Measurements from ENCODE around the gene SMCO4. TPM values are rescaled to one million over a fixed set of nuclear protein-coding genes. Genes with fewer than 3 reads are reported as not detected.

The SMCO4 gene
- total and polyA plus RNA-seq, 2 of the 8 experiments (the other 6 are each of a cell fraction or from before 2014, with no cell fraction given), result 33.2 to 53.9 TPM

DNA sequence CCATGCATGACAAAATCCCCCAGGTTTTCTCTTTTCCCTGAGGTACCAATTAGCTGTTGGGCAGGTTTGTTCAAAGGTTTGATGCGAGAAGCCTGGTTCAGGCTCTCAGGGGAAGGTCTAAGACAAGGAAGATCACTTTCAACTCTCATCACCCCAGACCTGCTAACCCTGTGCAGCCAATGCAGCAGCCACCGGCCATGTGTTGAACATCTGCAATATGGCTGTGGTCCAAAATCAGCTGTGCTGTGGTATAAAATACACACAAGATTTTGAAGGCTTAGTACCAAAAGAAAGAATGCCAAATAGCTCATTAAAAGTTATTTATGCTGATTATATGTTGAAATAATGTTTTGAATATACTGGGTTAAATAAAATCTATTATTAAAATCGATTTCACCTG is 58.5 kb downstream of the SMCO4 start:
- H2AK5ac ChIP-seq (ENCODE audit: low read depth, low read length), result no peak overlapping the region
- H4K8ac ChIP-seq (ENCODE audit: extremely low read depth, insufficient read depth, low read length), result no peak overlapping the region
- H3K18ac ChIP-seq (ENCODE audit: extremely low read depth, low read length), result no peak overlapping the region
- H3K4me1 ChIP-seq (replicated peaks in 1 of 4; ENCODE audit: control insufficient read depth in 3 of 4, insufficient read depth in 4 of 4, low read length in 3 of 4), result peaks cover 10 to 26% (median 15%) of the 10 kb centered on the region in 4 experiments
- DNase-seq (ENCODE audit: low read depth in 1 of 2, low spot score in 2 of 2), result no peak
- H3K4ac ChIP-seq (replicated peaks; ENCODE audit: insufficient read length, low read depth, low read length), result no peak overlapping the region
- no peak overlapping the region for H3K23ac ChIP-seq (ENCODE audit: insufficient read length)
- no peak overlapping the region for H2BK12ac ChIP-seq (ENCODE audit: low read depth, low read length)
- no peak overlapping the region for H3K56ac ChIP-seq (replicated peaks; ENCODE audit: insufficient read length, low read depth, low read length)
- WGBS, 2 experiments (ENCODE audit: extremely low coverage in 1 of 2, insufficient coverage in 1 of 2, insufficient read length in 1 of 2, insufficient replicate concordance in 2 of 2, low coverage in 1 of 2, low lambda C conversion rate in 2 of 2, missing lambda C conversion rate in 1 of 2), result 84% methylated on average over 3 of the region's 3 CpGs; no CpG with 5 or more reads in 1 of the 2 experiments
- peaks cover 6% of the 10 kb centered on the region; the same call in 1 of the 2 replicates for H3K79me1 ChIP-seq (ENCODE audit: low read depth, low read length)
- no peak overlapping the region for H2BK15ac ChIP-seq (ENCODE audit: low read length)
- H2BK5ac ChIP-seq (ENCODE audit: low read depth, low read length), result no peak overlapping the region
- peaks cover 0 to 13% of the 10 kb centered on the region in 2 experiments; a peak in 2 of 4 replicates for H3K79me2 ChIP-seq (ENCODE audit: control insufficient read depth in 1 of 2, insufficient read depth in 2 of 2, low read length in 2 of 2)
- no peak overlapping the region for H3K9ac ChIP-seq (replicated peaks in 1 of 4; ENCODE audit: extremely low read depth in 1 of 4, low read depth in 3 of 4, low read length in 3 of 4)
- no peak overlapping the region for H3K4me2 ChIP-seq (ENCODE audit: insufficient read depth in 1 of 2, low read depth in 2 of 2, low read length in 2 of 2)
- H4K20me1 ChIP-seq (replicated peaks in 1 of 2; ENCODE audit: control insufficient read depth in 1 of 2, insufficient read depth in 2 of 2, low read length in 2 of 2), result peaks cover 0 to 4% of the 10 kb centered on the region in 2 experiments
- H3K23me2 ChIP-seq (ENCODE audit: low read depth, low read length), result no peaks in the 10 kb centered on the region
- H2BK20ac ChIP-seq (ENCODE audit: low read length), result no peak overlapping the region
- no peak for FAIRE-seq
- H3K27ac ChIP-seq (ENCODE audit: low read depth, low read length), result no peak overlapping the region
- H3K9me3 ChIP-seq (ENCODE audit: insufficient read depth in 2 of 2, low read depth in 1 of 2, low read length in 1 of 2), result no peaks in the 10 kb centered on the region
- H4K91ac ChIP-seq (replicated peaks; ENCODE audit: insufficient read length, low read length), result no peak overlapping the region
- no peak overlapping the region for H4K5ac ChIP-seq (ENCODE audit: insufficient read length, low read depth, low read length)
- no peak overlapping the region for H2BK120ac ChIP-seq (replicated peaks; ENCODE audit: low read depth, low read length)
- no peak overlapping the region for H2AFZ ChIP-seq (ENCODE audit: low read length)
- no peak overlapping the region for H3K4me3 ChIP-seq (ENCODE audit: extremely low read depth in 1 of 4, insufficient read depth in 2 of 4, low read depth in 3 of 4, low read length in 4 of 4)
- TF ChIP-seq SUZ12 (IDR thresholded peaks at IDR 0.05; ENCODE audit: low read length) (no peak), CBX8 (IDR thresholded peaks at IDR 0.05; ENCODE audit: borderline replicate concordance, low read depth, low read length) (no peak), CREB1 (IDR thresholded peaks at IDR 0.05) (no peak), BRCA1 (IDR thresholded peaks at IDR 0.05; ENCODE audit: low read depth, low read length) (no peak), ZNF274 (IDR thresholded peaks at IDR 0.05; ENCODE audit: borderline replicate concordance, extremely low read depth, low read length) (no peak), RXRA (IDR thresholded peaks at IDR 0.05; ENCODE audit: insufficient read depth, low read depth, low read length) (no peak), GABPA (IDR thresholded peaks at IDR 0.05; ENCODE audit: borderline replicate concordance, insufficient read depth, low read length) (no peak), CEBPB (IDR thresholded peaks at IDR 0.05; ENCODE audit: low read depth, low read length) (no peak), TAF1 (IDR thresholded peaks at IDR 0.05; ENCODE audit: low read depth, low read length) (no peak), KDM1A (IDR thresholded peaks at IDR 0.05; ENCODE audit: borderline replicate concordance, low read length) (no peak)
- TF ChIP-seq, protein P1, sequence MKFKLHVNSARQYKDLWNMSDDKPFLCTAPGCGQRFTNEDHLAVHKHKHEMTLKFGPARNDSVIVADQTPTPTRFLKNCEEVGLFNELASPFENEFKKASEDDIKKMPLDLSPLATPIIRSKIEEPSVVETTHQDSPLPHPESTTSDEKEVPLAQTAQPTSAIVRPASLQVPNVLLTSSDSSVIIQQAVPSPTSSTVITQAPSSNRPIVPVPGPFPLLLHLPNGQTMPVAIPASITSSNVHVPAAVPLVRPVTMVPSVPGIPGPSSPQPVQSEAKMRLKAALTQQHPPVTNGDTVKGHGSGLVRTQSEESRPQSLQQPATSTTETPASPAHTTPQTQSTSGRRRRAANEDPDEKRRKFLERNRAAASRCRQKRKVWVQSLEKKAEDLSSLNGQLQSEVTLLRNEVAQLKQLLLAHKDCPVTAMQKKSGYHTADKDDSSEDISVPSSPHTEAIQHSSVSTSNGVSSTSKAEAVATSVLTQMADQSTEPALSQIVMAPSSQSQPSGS (IDR thresholded peaks at IDR 0.05; ENCODE audit: low read length), result no peak
- no peaks in the 10 kb centered on the region for H3K27me3 ChIP-seq (replicated peaks in 1 of 4; ENCODE audit: control insufficient read depth in 3 of 4, extremely low read depth in 1 of 4, insufficient read depth in 3 of 4, low read length in 3 of 4)
- POLR2A ChIA-PET (ENCODE audit: partially characterized antibody), result no interaction called here
- CTCF ChIA-PET (ENCODE audit: partially characterized antibody), result interaction anchor here (0.7 to 1.2 kb wide), 3 partner anchors 11 to 250 kb away, joined by 3 to 4 read pairs (median 3); no protein-coding TSS in a partner anchor
- H3K36me3 ChIP-seq (ENCODE audit: control insufficient read depth in 2 of 4, insufficient read depth in 4 of 4, low read length in 3 of 4), result no peaks in the 10 kb centered on the region
- no peak overlapping the region for H3K14ac ChIP-seq (ENCODE audit: insufficient read length)
